Posterior vena cava (tissue), 2 donors: ENCODE data around the gene SPTLC2. TPM values are rescaled to one million over a fixed set of nuclear protein-coding genes. Genes with fewer than 3 reads are reported as not detected.
A peak's percentile ranks its signal among the peaks of the same experiment; 100 is the strongest.
"Not testable (repeated sequence)": the region's sequence is repeated elsewhere in the genome, so short reads cannot be mapped to it uniquely, and the experiment has no call there.

ENCODE experiments used
- DNase-seq: peaks from one replicate; pipeline ENCODE4 v3.0.0-alpha.2; 2020; ENCODE audit warnings: low spot score
- intact Hi-C, 2 donors: fragments of 100-400 bp; cut with DNase I; formaldehyde crosslinking; loops; one replicate each; pipeline versions ENCODE4 v1.14.1 to v1.14.2; 2022 to 2023
- long read RNA-seq, 2 donors: library from polyadenylated mRNA; unstranded; transcript quantifications; one replicate each; pipeline ENCODE4 v2.0.0, GENCODE V29; 2020 to 2021
- total RNA-seq, 2 donors: library from RNA; stranded (reverse); fragmentation: NEBNext Ultra II Directional; extraction: Animal tissue kit (Norgen Biotek cat#: 25700); gene quantifications; one replicate each; pipeline ENCODE4 v1.2.1, GENCODE V29; 2021
- donor health status: DM: yes; HTN: yes; CAD: no.
- donor health status: DM: yes; HTN: yes; CAD: no.

SPTLC2 gene
- total RNA-seq: 10 to 100 TPM; 27.3 to 29.9 TPM
- long read RNA-seq, donor 1, full-length matches to known transcripts: 7 of 9 reads
- long read RNA-seq, donor 1, partial matches to known transcripts: 0 of 9 reads
- long read RNA-seq, donor 1, other reads (novel, unspliced or antisense): 2 of 9 reads
- long read RNA-seq, donor 2, full-length matches to known transcripts: 35 of 38 reads
- long read RNA-seq, donor 2, partial matches to known transcripts: 2 of 38 reads
- long read RNA-seq, donor 2, other reads (novel, unspliced or antisense): 1 of 38 reads

GRCh38 chr14:77616454-77617229, at the start of gene SPTLC2:
SPTLC2 (minus strand) TSS chr14:77616637; CDS start chr14:77616579, 58 bp downstream.
- intact Hi-C loops: no loop called here
- DNase-seq: peak; percentile 99

- intact Hi-C loops: no loop called here
Measured at GRCh38 chr14:77663293-77663692, 46.9 kb upstream of the SPTLC2 start.

GRCh38 chr14:77661562-77661961, 45.1 kb upstream of the SPTLC2 start:
- intact Hi-C loops, DNase-seq: not testable (repeated sequence)

More at GRCh38 chr14:77663293-77663692, 46.9 kb upstream of the SPTLC2 start:
- no peak for DNase-seq

GRCh38 chr14:77660754-77661153, 44.3 kb upstream of the SPTLC2 start:
- intact Hi-C loops: no loop called here
- no peak for DNase-seq

- intact Hi-C loops: no loop called here
- DNase-seq: no peak
Measured at GRCh38 chr14:77659831-77660230, 43.4 kb upstream of the SPTLC2 start.

GRCh38 chr14:77657280-77657679, 40.8 kb upstream of the SPTLC2 start:
- intact Hi-C loops: no loop called here
- no peak for DNase-seq

GRCh38 chr14:77654001-77654441, 37.6 kb upstream of the SPTLC2 start:
- intact Hi-C loops: no loop called here
- no peak for DNase-seq

GRCh38 chr14:77649326-77649725, 32.9 kb upstream of the SPTLC2 start:
- intact Hi-C loops: no loop called here
- DNase-seq: no peak

GRCh38 chr14:77648520-77649200, 32.2 kb upstream of the SPTLC2 start:
- intact Hi-C loops: no loop called here
- no peak for DNase-seq

GRCh38 chr14:77647853-77648252, 31.4 kb upstream of the SPTLC2 start:
- intact Hi-C loops: no loop called here
- DNase-seq: no peak

- DNase-seq: no peak
- intact Hi-C loops: no loop called here
Measured at GRCh38 chr14:77646907-77647306, 30.5 kb upstream of the SPTLC2 start.

GRCh38 chr14:77645520-77646230, 29.2 kb upstream of the SPTLC2 start:
- DNase-seq: no peak
- intact Hi-C loops: no loop called here

- no peak for DNase-seq
- intact Hi-C loops: no loop called here
Measured at GRCh38 chr14:77642407-77642806, 26.0 kb upstream of the SPTLC2 start.

GRCh38 chr14:77641534-77642341, 25.3 kb upstream of the SPTLC2 start:
- intact Hi-C loops: no loop called here
- peak; percentile 93 for DNase-seq

- intact Hi-C loops: no loop called here
- DNase-seq: no peak
Measured at GRCh38 chr14:77640756-77641533, 24.5 kb upstream of the SPTLC2 start.

GRCh38 chr14:77638771-77639171, 22.3 kb upstream of the SPTLC2 start:
- no peak for DNase-seq
- intact Hi-C loops: no loop called here

- intact Hi-C loops: not testable (repeated sequence)
Measured at GRCh38 chr14:77635869-77636268, 19.4 kb upstream of the SPTLC2 start.

GRCh38 chr14:77635466-77635865, 19.0 kb upstream of the SPTLC2 start:
- intact Hi-C loops, DNase-seq: not testable (repeated sequence)

More at GRCh38 chr14:77635869-77636268, 19.4 kb upstream of the SPTLC2 start:
- DNase-seq: not testable (repeated sequence)
